Fibroblast of peridontal ligament (primary cell): Measurements from ENCODE around the gene SH3BP1.

ENCODE experiments used
- DNase-seq: peaks from one replicate; pipeline ENCODE4 v3.0.0-alpha.2; 2010; ENCODE audit errors: extremely low read depth

SH3BP1 gene

DNA sequence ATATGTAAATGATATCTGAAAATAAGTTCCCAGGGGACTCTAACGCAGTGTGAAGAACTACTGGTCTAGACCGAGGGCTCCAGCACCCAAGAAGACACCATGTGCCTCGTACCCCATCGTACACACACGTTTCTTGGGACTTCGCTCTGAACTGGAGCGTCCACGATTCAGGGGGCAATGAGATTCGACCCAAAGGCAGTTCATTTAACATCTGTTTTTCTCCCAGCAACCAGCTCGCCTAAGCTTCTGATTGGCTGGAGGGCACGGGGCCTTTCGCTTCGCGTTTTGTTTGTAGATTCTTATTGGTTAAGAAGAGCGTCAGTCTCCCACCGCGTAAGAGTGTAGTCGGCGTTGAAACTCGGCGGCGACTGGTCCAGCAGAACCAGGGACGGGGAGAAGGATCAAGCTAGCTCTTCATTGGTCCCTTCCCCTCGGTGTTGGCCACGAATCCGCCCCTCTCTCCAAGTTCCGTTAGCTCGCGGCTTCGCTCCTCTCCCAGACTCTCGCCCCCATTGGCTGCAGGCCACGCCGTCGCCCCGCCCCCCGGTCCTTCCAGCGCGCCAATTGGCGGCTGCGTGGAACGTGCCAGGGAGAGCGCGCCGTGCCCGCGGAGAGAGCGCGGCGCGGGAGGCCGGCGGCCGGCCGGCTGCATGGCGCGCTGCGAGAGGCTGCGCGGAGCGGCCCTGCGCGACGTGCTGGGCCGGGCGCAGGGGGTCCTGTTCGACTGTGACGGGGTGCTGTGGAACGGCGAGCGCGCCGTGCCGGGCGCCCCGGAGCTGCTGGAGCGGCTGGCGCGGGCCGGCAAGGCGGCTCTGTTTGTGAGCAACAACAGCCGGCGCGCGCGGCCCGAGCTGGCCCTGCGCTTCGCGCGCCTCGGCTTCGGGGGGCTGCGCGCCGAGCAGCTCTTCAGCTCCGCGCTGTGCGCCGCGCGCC, 18.9 kb downstream of the SH3BP1 start, which contains the start of gene PDXP:
PDXP (plus strand) TSS at position 591 of the 933 bp plus-strand sequence; CDS start at position 651, 60 bp downstream.
- DNase-seq: peak; percentile 100

DNA sequence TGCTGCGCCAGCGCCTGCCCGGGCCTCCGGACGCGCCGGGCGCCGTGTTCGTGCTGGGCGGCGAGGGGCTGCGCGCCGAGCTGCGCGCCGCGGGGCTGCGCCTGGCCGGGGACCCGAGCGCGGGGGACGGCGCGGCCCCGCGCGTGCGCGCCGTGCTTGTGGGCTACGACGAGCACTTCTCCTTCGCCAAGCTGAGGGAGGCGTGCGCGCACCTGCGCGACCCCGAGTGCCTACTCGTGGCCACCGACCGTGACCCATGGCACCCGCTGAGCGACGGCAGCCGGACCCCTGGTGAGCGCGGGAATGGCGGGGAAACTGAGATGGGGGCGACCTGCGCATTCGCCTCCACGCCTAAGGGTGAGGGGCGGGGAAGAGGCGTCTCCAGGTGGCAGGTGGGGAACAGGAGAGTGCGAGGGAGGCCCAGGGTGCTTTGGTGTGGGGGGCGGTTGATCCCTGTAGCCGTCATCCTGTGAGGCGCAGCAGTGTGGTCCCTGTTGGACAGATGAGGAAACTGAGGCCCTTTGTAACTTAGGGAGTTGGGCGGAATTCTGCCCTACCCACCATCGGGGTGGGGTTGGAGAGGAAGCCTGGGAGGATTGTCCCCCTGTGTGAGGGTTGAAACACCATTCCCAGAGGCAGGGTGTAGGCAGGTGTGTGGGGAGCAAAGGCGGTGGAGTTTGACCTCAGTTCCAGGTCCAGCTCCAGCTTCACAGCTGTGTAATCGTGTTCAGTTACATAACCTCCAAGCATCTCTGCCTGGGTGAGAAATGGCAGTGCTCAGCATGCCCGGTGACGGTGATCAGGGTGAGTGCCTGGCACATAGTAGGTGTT, 19.8 kb downstream of the SH3BP1 start:
- no peak for DNase-seq

DNA sequence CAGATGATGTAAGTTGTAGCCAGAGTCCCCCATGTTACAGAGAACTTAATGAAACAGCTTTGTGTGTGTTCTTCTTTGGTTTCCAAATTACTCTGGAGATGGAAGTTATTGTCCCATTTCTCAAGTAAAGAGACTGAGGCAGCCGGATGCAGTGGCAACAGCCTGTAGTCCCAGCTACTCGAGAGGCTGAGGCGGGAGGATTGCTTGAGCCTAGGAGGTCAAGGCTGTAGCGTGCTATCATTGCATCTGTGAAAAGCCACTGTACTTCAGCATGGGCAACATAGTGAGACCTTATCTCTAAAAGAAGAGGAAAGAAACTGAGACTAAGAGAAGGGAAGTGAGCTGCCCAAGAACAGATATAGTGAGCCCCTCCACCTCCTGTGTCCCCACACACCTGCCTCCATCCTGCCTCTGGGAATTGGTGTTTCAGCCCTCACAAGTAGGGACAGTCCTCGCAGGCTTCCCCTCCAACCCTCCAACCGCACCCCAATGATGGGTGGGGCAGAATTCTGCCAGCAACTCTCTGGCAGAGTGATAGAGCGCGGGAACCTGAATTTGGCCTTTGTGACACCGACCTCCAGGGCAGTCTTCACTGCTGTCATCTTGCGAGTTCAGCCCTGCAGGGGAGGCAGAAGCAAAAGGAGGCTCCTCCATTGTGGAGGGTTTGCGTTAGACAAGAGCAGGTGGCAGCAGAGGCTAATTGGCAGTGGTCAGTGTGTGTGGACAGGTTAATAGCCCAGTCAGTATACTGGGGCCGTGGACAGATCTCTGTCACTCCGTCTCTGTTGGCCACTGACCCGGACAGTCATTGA, 20.6 kb downstream of the SH3BP1 start:
- no peak for DNase-seq

DNA sequence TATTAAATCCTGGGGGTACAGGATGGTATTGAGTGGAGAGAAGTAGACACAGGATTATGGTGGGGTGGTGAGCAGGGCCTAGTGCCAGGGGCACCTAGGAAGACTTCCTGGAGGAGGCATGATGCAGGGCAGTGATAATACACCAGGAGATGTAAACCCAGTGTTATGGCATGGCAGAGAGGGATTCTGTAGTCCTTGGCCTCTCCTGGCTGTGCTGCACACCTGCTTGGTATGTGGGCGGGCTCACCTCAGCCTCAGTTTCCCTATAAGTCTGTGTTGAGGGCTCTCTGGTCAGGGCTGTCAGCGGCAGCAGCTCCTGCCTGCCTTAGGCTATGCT, 21.2 kb downstream of the SH3BP1 start:
- no peak for DNase-seq

DNA sequence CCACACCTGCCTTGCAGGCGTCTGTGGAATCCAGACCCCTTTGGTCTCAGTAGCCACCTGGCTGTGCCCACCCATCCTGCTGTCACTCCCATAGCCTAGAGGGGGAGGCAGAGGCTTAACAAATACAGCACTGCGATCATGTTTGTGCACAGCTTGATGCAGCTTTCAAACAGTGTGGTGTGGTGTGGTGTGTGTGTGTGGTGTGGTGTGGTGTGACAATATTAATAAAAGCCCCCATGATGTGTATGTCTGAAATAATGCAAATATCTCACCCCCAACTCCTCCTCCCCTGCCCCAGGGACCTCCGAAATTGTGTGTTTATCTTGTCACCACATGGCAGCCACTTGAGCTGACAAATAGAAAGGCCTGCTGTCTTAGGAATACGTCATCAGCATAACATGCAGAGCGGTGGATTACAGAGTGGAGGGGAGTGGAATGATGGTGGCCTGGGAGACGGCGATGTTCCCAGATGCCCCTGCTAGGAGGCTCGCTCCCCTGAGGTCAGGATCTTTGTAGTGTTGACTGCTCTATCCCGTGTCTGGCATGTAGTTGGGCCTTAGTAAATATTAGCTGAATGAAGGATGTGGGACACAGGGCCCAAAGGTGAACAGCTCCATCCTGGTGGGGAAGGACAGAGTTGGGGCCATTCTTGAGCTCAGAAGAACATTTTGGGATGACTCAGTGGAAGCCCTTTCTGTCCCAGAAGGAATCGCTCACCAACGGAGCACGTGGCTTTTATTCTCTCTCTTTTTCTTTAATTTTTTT, 21.9 kb downstream of the SH3BP1 start:
- peak; percentile 82 for DNase-seq

DNA sequence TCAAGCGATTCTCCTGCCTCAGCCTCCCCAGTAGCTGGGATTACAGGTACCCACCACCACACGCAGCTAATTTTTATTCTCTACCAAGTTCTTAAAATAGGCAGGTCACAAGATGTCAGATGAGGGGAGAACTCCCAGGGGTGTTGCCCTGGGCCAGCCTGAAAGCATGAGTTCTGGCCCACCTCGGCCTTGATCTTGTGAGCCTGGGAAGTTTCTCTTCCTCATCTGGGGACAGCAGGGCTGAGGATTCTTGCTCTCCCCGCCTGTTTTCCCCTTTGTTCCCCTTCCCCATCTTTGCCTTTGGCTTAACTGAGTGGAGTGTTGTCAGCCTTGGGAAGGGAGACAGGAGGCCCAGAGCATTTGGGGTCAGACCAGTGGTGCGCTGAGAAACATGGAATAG, 22.6 kb downstream of the SH3BP1 start:
- DNase-seq: no peak

DNA sequence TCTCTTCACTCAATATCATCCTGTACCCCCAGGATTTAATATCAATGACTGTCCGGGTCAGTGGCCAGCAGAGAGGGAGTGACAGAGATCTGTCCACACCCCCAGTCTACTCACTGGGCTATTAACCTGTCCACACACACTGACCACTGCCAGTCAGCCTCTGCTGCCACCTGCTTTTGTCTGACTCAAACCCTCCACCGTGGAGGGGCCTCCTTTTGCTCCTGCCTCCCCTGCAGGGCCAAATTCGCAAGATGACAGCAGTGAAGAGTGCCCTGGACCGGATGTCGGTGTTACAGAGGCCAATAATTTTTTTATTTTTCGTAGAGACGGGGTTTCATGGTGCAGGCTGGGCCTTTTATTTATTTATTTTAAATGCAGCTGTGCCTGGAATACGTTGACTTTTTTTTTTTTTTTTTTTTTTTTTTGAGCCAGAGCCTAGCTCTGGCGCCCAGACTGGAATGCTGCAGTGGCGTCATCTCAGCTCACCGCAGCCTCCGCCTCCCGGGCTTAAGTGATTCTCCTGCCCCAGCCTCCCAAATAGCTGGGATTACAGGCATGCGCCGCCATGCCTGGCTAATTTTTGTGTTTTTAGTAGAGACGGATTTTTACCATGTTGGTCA, 24.2 kb downstream of the SH3BP1 start:
- no peak for DNase-seq

DNA sequence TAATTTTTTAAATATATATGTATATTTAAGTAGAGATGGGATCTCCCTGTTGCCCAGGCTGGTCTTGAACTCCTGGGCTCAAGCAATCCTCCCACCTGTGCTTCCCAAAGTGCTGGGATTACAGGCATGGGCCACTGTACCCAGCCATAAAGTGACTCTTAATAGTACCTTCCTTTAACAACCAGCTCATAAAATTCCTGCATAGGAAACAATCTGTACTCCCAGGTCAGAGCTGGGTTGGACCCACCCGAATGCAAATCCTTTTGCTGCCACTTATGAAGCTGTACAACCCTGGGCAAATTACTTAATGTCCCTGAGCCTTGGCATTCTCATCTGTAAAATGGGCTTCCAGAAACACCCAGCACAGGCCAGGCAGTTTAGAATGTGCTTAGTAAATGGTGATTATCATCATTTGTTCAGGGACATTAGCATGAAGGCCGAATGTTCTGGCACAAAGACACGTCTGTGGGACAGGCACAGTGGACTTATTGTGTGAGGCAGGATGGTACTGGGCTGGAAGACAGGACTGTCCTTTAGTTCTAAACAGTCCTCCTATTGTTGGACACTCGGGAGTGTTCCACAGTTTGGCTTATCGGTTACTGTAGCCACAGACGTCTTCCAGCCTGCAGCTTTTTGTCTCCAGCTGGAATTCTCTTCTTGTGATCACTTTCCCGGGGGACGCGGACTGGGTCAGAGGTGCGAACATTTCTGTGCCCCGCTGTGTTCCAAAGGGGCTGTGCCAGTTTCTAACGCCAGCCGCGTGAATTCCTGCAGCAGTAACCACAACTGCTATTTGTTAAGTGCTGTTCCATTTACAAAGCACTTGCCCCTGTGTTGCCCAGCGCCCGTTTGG, 25.0 kb downstream of the SH3BP1 start:
- DNase-seq: no peak

DNA sequence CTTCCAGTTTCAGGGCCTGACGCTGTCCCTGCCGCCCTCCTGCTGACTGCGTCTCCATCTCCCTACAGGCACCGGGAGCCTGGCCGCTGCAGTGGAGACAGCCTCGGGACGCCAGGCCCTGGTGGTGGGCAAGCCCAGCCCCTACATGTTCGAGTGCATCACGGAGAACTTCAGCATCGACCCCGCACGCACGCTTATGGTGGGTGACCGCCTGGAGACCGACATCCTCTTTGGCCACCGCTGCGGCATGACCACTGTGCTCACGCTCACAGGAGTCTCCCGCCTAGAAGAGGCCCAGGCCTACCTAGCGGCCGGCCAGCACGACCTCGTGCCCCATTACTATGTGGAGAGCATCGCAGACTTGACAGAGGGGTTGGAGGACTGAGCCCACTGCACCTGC, 26.0 kb downstream of the SH3BP1 start:
- no peak for DNase-seq

DNA sequence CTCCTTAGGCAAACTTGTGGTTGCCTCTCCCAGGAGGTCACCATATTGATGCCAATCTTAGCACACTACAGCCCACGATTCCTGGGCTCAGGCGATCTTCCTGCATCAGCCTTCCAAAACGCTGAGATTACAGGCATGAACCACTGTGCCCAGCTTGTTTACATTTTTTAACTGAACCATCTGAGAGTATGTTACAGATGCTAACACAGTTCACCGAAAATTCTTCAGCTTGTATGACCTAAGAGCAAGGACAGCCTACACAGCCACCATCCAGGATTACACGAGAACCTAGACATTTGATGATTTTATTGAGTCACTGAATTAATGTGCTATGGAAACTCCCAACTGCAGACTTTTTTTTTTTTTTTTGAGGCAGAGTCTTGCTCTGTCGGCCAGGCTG, 30.1 kb downstream of the SH3BP1 start:
- peak; percentile 96 for DNase-seq

DNA sequence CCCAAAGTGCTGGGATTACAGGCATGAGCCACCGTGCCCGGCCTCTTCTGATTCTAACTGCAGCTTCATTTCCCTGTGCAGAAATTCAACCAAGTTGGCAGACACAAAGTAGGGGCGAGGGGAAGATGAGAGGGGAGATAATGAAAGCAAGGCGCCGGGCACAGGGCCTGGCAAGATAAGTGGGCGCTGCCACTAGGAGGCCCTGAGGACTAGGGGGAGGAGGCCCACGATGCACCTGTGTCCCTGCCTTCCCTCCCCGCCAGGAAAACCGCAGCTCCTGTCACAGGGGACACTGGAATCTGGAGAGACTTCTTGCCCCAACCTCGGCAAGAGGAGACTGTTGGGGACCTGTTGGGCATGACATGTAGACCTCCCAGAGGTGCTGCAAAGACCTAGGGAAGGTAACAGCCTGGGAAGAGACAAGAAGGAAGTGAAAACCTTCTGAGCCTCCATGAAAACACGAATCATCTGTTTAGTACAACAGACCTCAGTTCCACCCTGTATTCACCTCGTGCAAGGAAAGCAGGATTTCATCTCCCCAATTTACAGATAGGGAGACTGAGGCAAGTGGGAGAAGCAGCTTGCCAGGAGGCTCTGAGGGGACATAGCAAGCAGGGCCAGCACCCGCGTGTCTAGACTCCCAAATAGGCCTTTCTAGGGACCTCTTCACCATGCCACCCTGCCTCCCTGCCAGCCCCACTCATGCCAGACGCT, 32.9 kb downstream of the SH3BP1 start:
- DNase-seq: no peak

DNA sequence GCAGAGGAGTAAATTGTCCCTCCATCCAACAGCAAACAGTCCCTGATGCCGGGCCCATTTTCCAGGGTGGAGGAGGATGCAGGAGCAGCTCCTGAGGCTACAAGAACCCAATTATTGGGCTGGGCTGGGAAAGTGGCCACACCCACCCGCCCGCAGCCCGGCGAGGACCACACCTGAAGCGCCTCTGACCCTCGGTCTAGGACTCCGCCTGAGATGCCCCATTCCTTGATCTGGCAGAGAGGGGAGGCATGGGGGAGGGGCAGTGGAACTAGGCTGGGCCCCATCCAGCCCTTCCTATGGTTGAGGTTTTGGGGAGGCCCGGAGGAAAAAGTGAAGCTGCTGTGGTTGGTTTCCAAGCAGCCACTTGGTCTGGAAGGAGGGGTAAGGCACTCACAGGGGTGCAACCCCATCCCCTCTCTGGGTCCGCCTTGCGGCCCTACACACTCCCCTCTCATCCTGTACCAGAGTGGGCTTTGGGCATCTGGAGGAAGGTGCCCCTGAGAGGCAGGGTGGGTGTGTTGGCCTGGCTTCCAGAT, 33.5 kb downstream of the SH3BP1 start:
- DNase-seq: no peak

DNA sequence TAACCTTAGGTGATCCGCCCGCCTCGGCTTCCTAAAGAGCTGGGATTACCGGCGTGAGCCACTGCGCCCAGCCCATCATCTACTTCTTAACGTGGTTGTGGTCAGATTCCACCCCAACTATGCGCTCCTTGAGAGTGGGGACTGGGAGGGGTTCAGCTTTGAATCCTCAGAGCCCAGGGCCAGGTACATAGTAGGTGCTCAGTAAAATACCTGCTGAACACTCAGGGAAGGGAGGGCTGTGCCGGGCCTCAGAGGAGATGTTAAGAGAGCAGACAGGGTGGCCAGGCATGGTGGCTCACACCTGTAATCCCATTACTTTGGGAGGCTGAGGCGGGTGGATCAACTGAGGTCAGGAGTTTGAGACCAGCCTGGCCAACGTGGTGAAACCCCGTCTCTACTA, 34.8 kb downstream of the SH3BP1 start:
- DNase-seq: no peak

DNA sequence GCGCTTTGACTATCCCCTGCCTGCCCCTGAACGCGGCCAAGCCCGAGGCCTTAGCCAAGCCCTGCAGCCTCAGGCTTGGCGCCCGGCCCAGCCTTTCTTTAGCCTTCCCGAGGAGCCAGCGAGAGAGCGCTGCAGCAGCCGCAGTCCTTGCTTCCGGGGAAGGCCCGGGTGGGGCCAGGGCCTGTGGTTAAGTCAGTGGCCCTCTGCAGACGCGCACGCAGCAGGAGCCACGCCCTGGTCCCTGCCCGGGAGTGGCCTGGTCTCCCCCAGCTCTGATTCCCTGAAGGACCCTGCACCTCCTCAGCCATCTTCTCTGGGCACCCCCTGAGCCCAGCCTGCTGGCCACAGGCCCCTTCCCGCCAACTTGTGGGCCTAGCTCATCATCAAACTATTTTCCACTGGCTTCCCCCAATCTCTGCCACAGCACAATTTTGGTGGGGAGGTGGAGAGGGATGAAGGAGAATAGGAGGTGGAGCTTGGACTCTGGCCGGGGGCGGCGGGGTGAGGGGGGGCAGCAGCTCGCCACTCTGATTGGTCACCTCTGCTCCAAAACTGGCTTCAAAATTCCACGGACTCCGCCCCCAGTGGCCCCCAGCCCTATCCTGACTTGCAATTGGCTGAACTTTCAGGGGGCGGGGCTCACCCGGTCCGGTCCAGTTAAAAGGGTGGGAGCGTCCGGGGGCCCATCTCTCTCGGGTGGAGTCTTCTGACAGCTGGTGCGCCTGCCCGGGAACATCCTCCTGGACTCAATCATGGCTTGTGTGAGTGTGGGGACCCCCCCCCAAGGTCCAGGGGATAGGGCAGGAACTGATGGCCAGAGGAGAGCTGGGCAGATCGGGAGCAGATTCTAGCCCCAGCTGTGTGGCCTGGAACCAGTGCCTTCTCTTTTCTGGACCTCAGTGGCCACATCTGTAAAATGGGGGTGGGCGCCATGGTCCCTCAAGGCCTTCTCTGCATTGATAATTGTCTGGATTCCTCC, 35.8 kb downstream of the SH3BP1 start, which contains the start of gene LGALS1:
LGALS1 (plus strand) TSS at position 686 of the 979 bp plus-strand sequence; CDS start at position 753, 67 bp downstream.
- peak; percentile 98 for DNase-seq

DNA sequence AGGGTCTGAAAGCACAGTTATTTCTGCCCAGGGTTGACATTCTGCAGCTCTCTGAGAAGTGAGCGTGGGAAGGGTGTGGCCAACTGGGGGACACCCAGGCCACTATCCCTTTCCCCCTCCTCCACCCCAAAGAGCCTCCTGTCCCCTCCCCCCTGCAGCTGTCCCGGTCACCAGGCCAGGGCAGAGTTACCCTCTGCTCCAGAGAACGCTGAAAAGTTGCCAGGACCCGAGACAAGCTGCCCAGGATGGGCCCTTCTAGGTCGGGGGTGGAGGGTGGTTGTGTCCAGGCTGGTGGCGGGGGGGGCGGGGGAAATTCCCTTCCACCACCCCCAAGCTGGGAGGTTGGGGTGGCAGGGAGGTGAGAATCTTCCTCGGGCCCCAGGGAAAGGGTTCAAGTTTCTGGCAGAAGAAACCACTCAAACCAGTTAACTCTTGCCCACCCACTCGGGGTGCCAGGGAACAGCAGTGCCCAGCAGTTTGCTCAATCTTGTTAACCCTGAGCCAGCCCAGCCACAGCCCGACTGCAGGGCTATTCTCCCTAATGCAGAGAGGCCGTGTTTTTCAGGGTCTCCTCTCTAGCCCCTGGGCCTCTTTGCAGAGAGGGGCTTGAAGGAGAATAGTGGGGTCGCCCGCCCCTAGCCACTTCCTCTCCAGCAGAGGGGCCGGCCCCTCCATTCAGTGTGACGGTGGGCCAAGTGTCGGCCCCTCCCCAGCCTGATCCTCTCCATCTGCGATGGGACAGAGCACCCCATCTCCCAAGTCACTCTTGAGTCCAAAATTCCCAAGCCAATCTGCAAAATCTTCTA, 36.7 kb downstream of the SH3BP1 start:
- DNase-seq: peak; percentile 32

DNA sequence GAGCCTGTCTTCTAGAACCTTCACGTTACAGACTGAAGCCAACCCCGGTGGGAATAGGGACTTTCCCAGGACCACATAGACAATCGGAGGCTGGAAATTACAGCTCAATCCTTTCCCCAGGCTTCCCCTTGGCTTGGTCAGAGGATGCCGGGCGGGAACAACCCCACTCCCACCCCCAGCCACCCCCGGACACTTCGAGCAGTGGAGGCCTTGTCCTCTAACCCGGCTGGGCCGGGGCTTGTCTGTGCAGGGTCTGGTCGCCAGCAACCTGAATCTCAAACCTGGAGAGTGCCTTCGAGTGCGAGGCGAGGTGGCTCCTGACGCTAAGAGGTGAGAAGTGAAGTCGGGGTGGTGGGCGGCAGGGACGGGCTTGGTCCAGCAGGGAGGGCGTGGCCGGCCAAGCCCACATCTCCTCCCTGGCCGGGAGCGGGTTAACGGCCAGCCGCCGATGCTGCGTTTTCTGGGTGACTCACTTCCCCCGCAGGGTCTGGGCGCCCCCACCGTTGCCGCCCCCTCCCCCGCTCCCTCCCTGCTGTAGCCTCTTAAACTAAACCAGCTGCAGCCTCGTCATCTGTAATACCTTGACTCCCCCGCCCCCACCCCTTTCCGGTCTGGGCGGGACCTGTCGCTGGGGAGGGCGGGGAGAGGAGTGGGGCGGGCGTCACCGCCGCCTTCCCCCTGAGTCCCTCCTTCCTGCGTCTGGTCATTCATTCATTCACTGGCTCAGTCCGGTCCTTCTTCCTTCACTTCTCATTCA, 37.4 kb downstream of the SH3BP1 start:
- peak; percentile 95 for DNase-seq
